HG02759 (cell line): ENCODE results near the gene POP4.
"Not testable (repeated sequence)": the region's sequence is repeated elsewhere in the genome, so short reads cannot be mapped to it uniquely, and the experiment has no call there.

Source experiments
- ATAC-seq: cut with Tn5 transposase; IDR thresholded peaks from one replicate; pipeline ENCODE4 v1.9.1; 2021; ENCODE audit warnings: mild to moderate bottlenecking, moderate library complexity; ENCODE audit not compliant: unreplicated experiment

POP4 gene

GRCh38 chr19:29610574-29611271 is 4.6 kb downstream of the POP4 start:
- peak; percentile 80 for ATAC-seq

DNA sequence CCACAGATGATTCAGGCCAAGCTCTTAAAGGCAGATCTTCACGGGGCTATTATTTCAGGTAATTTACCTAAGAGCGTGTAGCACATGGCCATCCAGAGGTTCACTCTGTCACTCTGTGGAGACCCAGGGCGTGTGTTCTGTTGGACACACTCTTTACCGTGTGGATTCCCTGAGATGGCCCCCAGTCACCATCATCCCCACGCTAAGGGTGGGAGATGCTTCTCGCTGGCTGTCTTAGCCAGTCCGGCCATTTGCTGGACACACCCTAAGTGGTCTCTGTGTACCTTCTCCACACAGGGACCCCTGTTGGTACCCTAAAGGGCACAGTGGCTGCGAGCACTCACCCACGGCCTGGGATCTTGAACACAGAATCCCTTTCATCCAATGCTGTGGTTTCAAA is 6.0 kb downstream of the POP4 start:
- ATAC-seq: no peak

DNA sequence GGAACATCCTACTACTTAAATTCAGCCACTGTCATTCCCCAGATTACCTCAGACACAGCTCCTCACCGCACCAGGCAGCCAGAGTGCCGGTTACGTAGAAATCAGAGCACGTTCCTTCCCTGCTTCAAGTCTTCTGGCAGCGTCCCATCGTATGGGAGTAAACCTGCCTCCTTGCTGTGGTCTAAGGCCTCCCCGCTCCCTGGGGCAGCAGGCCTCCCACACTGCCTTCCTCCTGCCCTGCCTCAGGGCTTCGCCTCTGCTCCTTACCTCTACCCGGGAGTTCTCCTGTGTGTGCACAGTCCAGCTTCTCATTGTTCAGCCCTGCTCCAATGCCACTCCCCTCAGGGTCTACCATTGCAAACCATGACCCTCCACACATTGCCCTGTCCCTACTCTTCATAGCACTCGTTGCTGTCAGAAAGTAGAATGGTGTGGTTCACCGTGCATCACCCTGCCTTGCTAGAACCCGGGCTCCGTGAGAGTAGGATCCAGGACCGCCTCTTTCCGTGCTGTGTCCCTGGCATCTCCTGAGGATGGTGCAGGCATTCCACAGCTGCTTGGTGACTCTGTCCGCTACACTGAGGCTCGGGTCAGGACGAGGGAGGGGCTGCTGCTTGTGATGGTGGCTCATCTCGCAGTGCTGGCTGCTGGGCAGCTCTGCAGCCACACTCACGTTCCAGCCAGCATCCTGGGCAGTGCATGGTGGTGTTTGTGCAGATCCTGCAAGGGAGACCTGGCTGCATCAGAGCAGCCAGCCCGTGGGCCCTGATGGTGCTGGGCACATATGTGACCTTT is 6.9 kb downstream of the POP4 start:
- ATAC-seq: no peak

DNA sequence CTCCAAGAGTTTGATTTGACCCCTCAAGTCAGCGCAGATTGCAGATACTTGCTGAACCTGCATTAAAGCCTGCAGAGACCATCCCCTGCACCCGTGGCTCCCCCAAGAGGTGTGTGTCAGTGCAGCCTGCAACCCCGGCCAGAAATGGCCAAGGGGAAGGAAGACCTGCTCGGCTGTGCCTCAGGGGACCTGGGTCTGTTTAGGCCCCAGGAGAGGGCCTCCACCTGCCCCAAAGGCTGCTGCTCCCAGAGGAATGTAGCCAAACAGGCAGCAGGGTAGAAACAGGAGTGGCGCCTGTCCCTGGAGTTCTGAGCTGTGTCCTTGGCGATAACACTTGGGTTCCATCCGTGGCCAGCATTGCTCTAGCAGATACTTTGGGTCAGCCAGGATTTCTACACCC is 8.0 kb downstream of the POP4 start:
- ATAC-seq: no peak

- ATAC-seq: no peak
Observed at GRCh38 chr19:29614780-29615179, 8.7 kb downstream of the POP4 start.

DNA sequence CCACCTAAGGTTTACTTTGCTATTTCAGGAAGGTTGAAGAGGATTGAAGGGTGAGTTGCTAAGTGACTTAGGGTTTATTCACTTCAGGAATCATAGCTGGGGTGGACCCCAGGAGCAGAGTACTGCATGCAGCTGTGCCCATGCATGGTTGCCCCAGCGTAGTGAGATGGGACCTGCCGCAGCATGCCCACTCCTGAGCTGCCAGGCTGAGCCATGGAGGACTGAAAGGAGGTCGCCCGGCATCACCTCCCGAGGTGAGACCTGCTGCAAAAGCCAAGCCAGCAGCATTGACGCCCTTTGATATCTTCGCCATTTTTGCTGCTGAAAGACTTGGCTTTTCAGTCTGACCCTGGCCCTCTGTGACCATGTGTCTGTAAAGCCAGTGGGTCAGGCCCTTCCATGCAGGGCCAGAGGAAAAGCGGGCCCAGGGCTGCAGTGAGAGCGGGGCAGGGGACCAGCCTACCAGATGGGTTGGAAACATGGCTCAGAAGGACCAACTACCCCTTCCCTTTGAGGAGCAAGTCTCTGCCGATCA is 9.9 kb downstream of the POP4 start:
- no peak for ATAC-seq

DNA sequence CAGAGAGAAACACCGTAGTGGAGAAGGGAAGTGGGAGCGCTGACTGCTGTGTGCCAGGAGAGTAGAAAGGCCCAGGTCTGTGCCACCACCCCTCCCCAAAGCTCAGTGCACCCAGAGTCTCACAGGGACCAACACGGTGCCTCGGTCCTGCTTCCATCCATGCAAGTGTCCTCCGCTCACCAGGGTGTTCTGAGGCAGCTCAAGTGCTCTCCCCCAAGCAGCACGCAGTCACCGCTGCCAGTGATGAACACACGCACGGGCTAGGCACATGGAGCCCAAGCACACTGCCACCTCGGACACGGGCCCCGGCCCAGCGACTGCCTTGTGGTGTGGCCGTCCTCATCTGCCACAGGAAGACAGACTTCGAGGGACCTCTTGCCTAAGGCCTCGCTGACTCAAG is 10.5 kb downstream of the POP4 start:
- no peak for ATAC-seq

GRCh38 chr19:29617366-29618266 is 11.5 kb downstream of the POP4 start:
- no peak for ATAC-seq

DNA sequence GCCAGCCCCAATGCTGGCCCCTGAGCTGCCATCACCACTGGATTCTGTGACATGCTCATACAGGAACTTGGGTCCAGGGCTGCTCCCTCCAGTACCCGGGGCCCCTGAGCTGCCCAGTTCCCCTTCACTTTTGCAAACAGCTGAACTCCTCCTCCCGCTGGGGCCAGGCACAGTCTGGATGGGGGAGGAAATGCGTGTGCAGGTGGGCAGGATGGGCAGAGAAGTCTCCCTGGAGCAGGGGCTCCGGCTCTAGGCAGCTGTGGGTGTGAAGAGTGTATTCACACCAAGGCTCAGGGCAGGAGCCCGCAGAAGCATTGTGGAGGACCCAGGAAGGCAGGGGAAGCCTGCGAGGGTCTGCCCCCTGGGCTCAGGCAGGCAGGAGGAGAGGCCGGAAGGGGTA is 12.4 kb downstream of the POP4 start:
- no peak for ATAC-seq

DNA sequence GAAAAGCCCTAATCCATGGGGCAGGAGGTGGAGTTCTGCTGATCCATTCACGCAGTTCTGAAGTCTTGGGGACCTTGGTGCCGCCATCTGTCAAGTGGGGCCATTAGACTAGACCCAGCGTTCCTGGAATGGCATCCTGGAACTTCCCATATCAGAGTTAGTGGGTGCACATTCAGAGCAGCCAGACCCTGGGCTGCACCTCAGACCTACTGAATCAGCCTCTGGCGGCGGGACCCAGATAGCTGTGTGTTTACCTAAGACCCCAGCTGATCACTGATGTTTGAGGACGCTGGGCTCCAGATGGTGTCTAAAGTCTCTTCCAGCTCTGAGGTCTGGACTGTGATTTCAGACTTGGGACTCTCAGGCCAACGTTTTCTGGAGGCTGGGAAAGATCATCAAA is 12.8 kb downstream of the POP4 start:
- no peak for ATAC-seq

- no peak for ATAC-seq
Observed at GRCh38 chr19:29620931-29621351, 14.9 kb downstream of the POP4 start.

GRCh38 chr19:29622166-29623070 is 16.3 kb downstream of the POP4 start:
- ATAC-seq: peak; percentile 45

DNA sequence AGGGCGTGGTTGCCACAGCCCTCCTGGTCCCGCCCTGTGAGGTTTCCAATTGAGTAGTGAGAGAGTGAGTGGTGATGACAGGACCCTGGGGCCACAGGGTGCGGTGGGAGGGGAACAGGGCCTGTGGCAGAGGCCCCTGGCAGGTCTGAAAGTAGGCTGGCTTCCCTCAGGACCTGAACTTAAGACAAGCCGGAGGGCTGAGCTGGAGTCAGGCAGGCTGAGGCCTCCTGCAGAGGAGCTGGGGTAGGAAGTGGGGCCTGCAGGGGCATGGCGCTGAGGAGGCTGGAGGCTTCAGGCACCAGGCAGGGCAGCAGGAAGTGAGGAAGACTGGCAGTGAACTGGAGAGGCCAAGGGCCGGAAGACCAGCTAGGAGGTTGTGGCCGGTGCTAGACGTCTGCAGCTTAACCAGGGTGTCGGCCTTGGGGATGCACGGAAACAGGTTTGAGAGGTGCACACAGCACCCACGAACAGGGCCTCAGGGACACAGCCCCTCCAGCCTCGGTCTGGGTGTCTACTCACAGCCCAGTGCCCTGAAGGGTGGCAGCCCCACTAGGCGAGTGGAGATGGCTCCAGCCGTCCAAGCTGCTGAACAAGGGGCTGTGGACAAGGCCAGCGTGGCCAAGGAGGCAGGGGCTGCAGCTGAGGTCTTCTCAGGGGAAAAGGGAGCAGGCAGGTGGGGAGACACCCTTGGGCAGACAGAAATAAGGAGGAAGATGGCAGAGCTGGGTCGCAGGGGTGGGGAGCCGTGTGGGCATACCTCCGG is 17.8 kb downstream of the POP4 start:
- no peak for ATAC-seq

GRCh38 chr19:29624489-29625185 is 18.6 kb downstream of the POP4 start:
- no peak for ATAC-seq

DNA sequence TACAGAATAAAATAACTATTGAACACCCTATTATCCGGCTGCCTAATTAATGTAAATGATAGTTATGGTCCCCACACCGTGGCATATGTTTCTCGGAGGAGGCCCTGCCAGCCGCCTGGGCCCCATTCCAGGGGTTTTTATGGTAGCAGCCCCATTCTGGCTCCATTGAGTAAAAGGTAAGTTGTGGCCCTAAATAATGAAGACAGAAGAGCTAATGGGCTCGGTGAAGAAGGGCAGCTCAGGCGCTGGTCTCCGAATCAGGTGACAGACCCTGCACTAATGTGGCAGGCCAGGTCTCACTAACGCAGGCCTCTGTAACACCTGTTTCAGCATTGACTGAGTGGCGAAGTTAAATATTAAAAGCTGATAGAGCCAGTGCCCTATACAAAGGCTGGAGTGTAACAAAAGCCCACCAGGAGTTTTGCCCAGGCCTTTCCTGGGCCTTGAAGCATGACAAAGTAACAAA is 19.1 kb downstream of the POP4 start:
- no peak for ATAC-seq

DNA sequence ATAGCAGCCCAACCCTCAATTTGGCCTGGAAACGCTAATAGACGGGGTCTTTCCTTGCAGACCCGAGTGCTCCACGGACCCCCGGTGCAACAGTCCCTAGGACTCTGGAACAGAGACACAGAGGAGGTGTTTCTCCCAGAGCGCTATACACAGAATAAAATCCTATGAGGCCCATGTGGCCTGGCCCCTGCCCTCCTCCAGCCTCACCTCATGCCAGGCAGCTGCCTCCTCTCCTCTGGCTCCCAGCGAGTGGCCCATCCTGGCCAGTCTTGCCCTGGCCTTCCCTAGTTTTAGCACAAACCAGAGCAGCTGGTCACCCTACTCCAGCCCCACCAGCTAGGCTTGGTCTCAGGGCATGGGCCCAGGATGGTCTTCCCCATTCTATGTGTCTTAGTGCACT is 20.3 kb downstream of the POP4 start:
- ATAC-seq: no peak

GRCh38 chr19:29626832-29627231 is 20.7 kb downstream of the POP4 start:
- ATAC-seq: not testable (repeated sequence)

DNA sequence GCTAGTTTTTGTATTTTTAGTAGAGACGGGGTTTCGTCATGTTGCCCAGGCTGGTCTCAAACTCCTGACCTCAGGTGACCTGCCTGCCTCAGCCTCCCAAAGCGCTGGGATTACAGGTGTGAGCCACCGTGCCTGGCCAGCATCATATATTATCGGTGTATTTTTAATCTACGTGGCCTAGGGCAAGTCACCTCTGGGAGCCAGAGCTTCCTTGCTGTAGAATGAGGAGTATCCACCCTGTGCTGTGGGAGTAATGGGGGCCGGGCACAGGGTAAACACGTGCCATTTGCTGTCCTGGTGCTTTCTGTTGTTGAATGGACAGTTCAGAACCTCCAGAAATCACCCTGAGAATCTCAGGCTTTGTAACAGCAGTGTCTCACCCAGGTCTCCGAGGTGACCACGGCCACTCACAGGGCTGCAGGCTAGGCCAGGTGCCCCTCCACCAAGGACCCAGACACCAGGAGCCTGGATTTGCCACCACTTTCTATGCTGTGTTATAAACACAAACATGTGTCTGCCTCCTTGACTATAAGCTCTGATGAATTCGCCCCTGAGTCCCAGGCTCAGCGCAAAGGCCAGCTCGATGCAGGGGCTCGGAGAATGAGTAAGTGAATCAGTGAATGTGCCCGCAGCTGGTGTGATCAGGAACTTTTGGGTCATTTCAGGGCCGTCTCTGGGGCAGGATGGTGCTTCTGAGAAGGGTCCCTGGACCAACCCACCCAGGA is 22.7 kb downstream of the POP4 start:
- ATAC-seq: no peak
